NT2/D1 (cell line): ENCODE data around the gene IGFBPL1.

Experiments used
- SUZ12 ChIP-seq: IDR thresholded peaks from 2 replicates; pipeline ENCODE4 v1.6.1; 2011; ENCODE audit not compliant: insufficient read length, insufficient read depth; ENCODE audit errors: extremely low read depth
- YY1 ChIP-seq: IDR thresholded peaks from 2 replicates; pipeline ENCODE4 v1.6.1; 2011; ENCODE audit not compliant: insufficient read length, insufficient read depth

GRCh38 chr9:38380872-38381534 lies 43.3 kb downstream of the IGFBPL1 start:
- no peak for TF ChIP-seq YY1
- no peak for TF ChIP-seq SUZ12
